Activated naive CD8-positive, alpha-beta T cell (primary cell): ENCODE results near the gene ADAM8.
"Not testable (repeated sequence)": the region's sequence is repeated elsewhere in the genome, so short reads cannot be mapped to it uniquely, and the experiment has no call there.

ENCODE experiments used
- H3K27ac Mint-ChIP-seq: one replicate; pipeline ENCODE4 v1.8.0; 2021; ENCODE audit warnings: mixed read lengths
- H3K27me3 Mint-ChIP-seq: one replicate; pipeline ENCODE4 v1.8.0; 2021; ENCODE audit warnings: mixed read lengths
- H3K36me3 Mint-ChIP-seq: one replicate; pipeline ENCODE4 v1.8.0; 2021; ENCODE audit warnings: mixed read lengths
- H3K4me1 Mint-ChIP-seq: one replicate; pipeline ENCODE4 v1.8.0; 2021; ENCODE audit warnings: low read depth, mixed read lengths
- H3K4me3 Mint-ChIP-seq: one replicate; pipeline ENCODE4 v1.8.0; 2021; ENCODE audit warnings: mild to moderate bottlenecking, mixed read lengths
- H3K9me3 Mint-ChIP-seq: one replicate; pipeline ENCODE4 v1.8.0; 2021; ENCODE audit warnings: low read depth, mixed read lengths

The ADAM8 gene

GRCh38 chr10:133276435-133277201, at the start of gene ADAM8:
Gene ADAM8, minus strand, starts transcription at chr10:133276868. Its CDS starts 51 bp downstream, at chr10:133276817.
- Mint-ChIP-seq H3K27me3 (no peaks in the 10 kb centered on the region), H3K36me3 (no peaks in the 10 kb centered on the region), H3K27ac (peak within 1 kb of the TSS; percentile 66), H3K9me3 (no peaks in the 10 kb centered on the region), H3K4me1 (peaks cover 17% of the 10 kb centered on the region), H3K4me3 (peak within 1 kb of the TSS; percentile 88)

- Mint-ChIP-seq H3K9me3 (no peaks in the 10 kb centered on the region), H3K36me3 (no peaks in the 10 kb centered on the region), H3K4me3 (peak overlapping the region; percentile 13), H3K27ac (no peak overlapping the region), H3K4me1 (peaks cover 13% of the 10 kb centered on the region), H3K27me3 (peaks cover 11% of the 10 kb centered on the region)
Observed at GRCh38 chr10:133326223-133326551, 49.5 kb upstream of the ADAM8 start.

DNA sequence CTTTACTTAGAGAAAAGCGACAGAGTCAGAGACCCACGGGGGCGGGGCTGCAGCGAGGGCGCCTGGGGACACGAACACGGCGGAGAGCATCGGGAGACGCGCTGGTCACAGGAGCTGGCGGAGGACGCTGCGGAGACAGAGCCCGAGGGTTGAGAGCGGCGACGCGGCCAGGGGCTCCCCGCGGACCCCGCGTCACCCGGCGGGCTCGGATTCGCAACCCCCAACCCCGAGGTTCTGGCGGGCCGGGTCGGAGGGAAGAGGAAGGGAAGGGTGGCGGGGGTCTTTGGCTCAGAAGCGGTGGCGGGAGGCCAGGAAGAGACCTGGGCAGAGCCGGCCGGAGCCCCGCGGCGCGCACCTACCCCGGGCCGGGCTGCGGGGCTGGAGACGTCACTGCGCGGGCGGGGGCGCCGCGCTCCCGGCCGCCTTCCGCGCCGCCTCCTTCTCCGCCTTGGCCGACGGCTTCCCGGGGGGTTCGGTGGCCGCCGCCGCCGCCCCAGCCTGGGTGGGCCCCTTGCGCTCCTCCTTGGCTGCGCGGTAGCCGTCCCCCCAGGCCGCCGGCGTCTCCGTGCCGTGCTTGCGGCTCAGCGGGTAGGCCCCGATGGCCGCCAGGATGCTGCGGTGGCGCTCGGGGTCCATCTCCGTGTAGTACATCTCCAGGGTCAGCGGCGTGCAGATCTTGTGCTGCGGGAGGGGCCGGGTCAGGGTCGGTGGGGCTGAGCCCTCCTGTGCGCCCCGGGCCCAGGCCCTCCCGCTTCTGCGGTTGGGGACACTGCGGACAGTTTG, 49.0 kb upstream of the ADAM8 start:
- H3K36me3 Mint-ChIP-seq: no peaks in the 10 kb centered on the region
- peak overlapping the region; percentile 82 for H3K4me3 Mint-ChIP-seq
- peaks cover 13% of the 10 kb centered on the region for H3K4me1 Mint-ChIP-seq
- H3K27ac Mint-ChIP-seq: no peak overlapping the region
- H3K9me3 Mint-ChIP-seq: no peaks in the 10 kb centered on the region
- H3K27me3 Mint-ChIP-seq: peaks cover 11% of the 10 kb centered on the region

- Mint-ChIP-seq H3K27me3 (peaks cover 16% of the 10 kb centered on the region), H3K4me1 (peaks cover 11% of the 10 kb centered on the region), H3K4me3 (no peak overlapping the region), H3K36me3 (no peaks in the 10 kb centered on the region), H3K27ac (no peak overlapping the region), H3K9me3 (no peaks in the 10 kb centered on the region)
Observed at GRCh38 chr10:133324857-133325260, 48.2 kb upstream of the ADAM8 start.

DNA sequence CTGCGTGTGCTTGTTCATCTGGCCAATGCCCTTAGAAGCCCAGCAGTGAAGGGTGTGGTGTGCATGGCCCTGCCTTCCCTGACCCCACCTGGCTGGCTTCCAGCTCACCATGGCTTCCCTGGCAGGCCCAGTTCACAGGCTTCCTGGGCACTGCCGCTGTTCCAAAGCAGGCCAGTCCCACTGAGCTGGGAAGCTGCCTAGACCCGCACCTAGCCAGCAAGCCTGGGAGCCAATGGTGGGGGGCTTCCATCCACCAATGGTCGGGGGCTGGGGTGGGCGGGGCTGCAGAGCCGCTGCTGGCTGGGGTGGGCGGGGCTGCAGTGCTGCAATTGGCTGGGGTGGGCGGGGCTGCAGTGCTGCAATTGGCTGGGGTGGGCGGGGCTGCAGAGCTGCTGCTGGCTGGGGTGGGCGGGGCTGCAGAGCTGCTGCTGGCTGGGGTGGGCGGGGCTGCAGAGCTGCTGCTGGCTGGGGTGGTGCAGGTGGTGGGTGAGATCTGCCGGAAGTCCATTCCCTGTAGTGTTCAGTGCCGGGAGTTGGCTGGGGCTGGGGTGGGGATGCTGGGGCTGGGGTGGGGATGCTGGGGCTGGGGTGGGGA, 47.6 kb upstream of the ADAM8 start:
- no peaks in the 10 kb centered on the region for H3K9me3 Mint-ChIP-seq
- no peak overlapping the region for H3K4me3 Mint-ChIP-seq
- no peaks in the 10 kb centered on the region for H3K36me3 Mint-ChIP-seq
- peaks cover 16% of the 10 kb centered on the region for H3K27me3 Mint-ChIP-seq
- peaks cover 11% of the 10 kb centered on the region for H3K4me1 Mint-ChIP-seq
- H3K27ac Mint-ChIP-seq: no peak overlapping the region

DNA sequence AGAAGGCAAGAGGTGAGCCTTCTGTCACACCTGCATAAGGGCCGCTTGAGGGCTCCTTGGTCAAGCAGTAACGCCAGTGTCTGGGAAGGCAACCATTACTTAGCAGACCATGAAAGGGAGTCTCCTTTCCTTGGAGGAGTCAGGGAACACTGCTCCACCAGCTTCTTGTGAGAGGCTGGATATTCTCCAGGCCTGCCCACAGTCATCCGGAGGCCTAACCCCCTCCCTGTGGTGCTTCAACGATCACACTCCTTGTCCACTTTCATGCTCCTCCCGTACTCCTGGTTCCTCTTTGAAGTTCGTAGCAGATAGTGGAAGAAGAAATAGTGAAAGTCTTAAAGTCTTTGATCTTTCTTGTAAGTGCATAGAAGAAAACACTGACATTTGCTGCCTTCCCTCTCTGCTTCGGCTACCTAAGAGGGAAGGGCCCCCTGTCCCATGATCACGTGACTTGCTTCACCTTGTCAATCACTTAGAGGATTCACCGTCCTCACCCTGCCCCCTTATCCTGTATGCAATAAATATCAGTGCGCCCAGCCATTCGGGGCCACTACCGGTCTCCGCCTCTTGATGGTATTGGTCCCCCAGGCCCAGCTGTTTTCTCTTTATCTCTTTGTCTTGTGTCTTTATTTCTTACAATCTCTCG, 45.5 kb upstream of the ADAM8 start:
- H3K27ac Mint-ChIP-seq, H3K36me3 Mint-ChIP-seq, H3K9me3 Mint-ChIP-seq, H3K4me3 Mint-ChIP-seq: not testable (repeated sequence)
- Mint-ChIP-seq H3K4me1 (peaks cover 12% of the 10 kb centered on the region), H3K27me3 (peaks cover 14% of the 10 kb centered on the region)

- not testable (repeated sequence) for H3K4me1 Mint-ChIP-seq, H3K27ac Mint-ChIP-seq, H3K4me3 Mint-ChIP-seq, H3K9me3 Mint-ChIP-seq, H3K36me3 Mint-ChIP-seq
- peaks cover 12% of the 10 kb centered on the region for H3K27me3 Mint-ChIP-seq
Observed at GRCh38 chr10:133320852-133321422, 44.3 kb upstream of the ADAM8 start.

- peaks cover 9% of the 10 kb centered on the region for H3K4me1 Mint-ChIP-seq
- H3K9me3 Mint-ChIP-seq: no peaks in the 10 kb centered on the region
- no peak overlapping the region for H3K27ac Mint-ChIP-seq
- no peaks in the 10 kb centered on the region for H3K36me3 Mint-ChIP-seq
- peaks cover 11% of the 10 kb centered on the region for H3K27me3 Mint-ChIP-seq
- peak overlapping the region; percentile 70 for H3K4me3 Mint-ChIP-seq
Observed at GRCh38 chr10:133318494-133319127, 41.9 kb upstream of the ADAM8 start.

DNA sequence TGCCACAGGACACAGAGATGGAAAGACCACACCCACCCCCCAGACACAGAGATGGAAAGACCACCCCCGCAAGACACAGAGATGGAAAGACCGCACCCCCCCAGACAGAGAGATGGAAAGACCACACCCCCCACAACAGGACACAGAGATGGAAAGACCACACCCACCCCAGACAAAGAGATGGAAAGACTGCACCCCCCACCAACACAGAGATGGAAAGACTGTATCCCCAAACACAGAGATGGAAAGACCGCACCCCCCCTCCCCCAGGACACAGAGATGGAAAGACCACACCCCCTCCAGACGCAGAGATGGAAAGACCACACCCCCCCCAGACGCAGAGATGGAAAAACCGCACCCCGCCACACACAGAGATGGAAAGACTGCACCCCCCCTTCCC, 40.1 kb upstream of the ADAM8 start:
- Mint-ChIP-seq H3K4me1 (peaks cover 9% of the 10 kb centered on the region), H3K36me3 (no peaks in the 10 kb centered on the region), H3K4me3 (no peak overlapping the region)

GRCh38 chr10:133316266-133316665, 39.6 kb upstream of the ADAM8 start:
- Mint-ChIP-seq H3K4me3 (no peak overlapping the region), H3K36me3 (no peaks in the 10 kb centered on the region), H3K4me1 (peaks cover 9% of the 10 kb centered on the region), H3K27ac (no peak overlapping the region), H3K27me3 (peaks cover 11% of the 10 kb centered on the region), H3K9me3 (no peaks in the 10 kb centered on the region)

More for the DNA sequence above, 40.1 kb upstream of the ADAM8 start:
- Mint-ChIP-seq H3K9me3 (no peaks in the 10 kb centered on the region), H3K27ac (no peak overlapping the region), H3K27me3 (peaks cover 11% of the 10 kb centered on the region)

GRCh38 chr10:133315847-133316246, 39.2 kb upstream of the ADAM8 start:
- Mint-ChIP-seq H3K36me3 (no peaks in the 10 kb centered on the region), H3K27ac (no peak overlapping the region), H3K9me3 (no peaks in the 10 kb centered on the region), H3K4me3 (no peak overlapping the region), H3K27me3 (peaks cover 11% of the 10 kb centered on the region), H3K4me1 (peaks cover 9% of the 10 kb centered on the region)

GRCh38 chr10:133314911-133315310, 38.2 kb upstream of the ADAM8 start:
- Mint-ChIP-seq H3K27me3 (peaks cover 6% of the 10 kb centered on the region), H3K27ac (no peak overlapping the region), H3K4me1 (peaks cover 9% of the 10 kb centered on the region), H3K36me3 (no peaks in the 10 kb centered on the region), H3K9me3 (no peaks in the 10 kb centered on the region), H3K4me3 (no peak overlapping the region)

DNA sequence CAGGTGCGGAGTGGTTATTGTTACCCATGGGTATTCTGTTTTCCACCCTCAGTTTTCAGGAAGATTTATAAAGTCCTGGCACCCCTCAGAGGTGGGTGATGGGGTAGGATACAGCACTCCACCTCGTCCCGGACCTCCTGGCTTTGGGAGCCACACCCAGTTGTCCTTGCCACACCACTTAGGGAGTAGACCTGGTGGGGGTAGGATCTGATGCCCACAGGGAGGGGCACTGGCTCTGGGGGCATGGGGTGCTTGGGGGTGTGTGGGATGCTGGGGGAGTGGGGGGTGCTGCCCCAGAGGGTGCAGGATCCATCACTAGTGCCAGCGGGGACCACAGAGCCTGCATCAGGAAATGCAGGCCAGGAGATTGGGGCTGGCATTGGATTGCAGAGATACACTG, 36.5 kb upstream of the ADAM8 start:
- Mint-ChIP-seq H3K27me3 (no peaks in the 10 kb centered on the region), H3K4me1 (peaks cover 4% of the 10 kb centered on the region), H3K9me3 (no peaks in the 10 kb centered on the region), H3K27ac (no peak overlapping the region), H3K36me3 (no peaks in the 10 kb centered on the region), H3K4me3 (no peak overlapping the region)

GRCh38 chr10:133312769-133313145, 36.1 kb upstream of the ADAM8 start:
- Mint-ChIP-seq H3K27me3 (no peaks in the 10 kb centered on the region), H3K36me3 (no peaks in the 10 kb centered on the region), H3K4me1 (peaks cover 8% of the 10 kb centered on the region), H3K9me3 (no peaks in the 10 kb centered on the region), H3K27ac (no peak overlapping the region), H3K4me3 (no peak overlapping the region)
